GM12864 (cell line): ENCODE measurements around the gene COQ6.
"Not testable (repeated sequence)": the region's sequence is repeated elsewhere in the genome, so short reads cannot be mapped to it uniquely, and the experiment has no call there.

Experiments
- DNase-seq: peaks from one replicate; pipeline ENCODE4 v3.0.0-alpha.2; 2011; ENCODE audit warnings: low read depth
- H3K4me3 ChIP-seq: 2 replicates; pipeline ENCODE4 v1.5.1; 2011; ENCODE audit warnings: mild to moderate bottlenecking, low read depth, low read length, control low read depth
- TF ChIP-seq, protein P1 (sequence below): IDR thresholded peaks from 2 replicates; pipeline ENCODE4 v1.5.1; 2011; ENCODE audit warnings: low read depth, mild to moderate bottlenecking, moderate library complexity, low read length, control low read depth, inconsistent platforms; ENCODE audit errors: missing control alignments

Gene COQ6

DNA sequence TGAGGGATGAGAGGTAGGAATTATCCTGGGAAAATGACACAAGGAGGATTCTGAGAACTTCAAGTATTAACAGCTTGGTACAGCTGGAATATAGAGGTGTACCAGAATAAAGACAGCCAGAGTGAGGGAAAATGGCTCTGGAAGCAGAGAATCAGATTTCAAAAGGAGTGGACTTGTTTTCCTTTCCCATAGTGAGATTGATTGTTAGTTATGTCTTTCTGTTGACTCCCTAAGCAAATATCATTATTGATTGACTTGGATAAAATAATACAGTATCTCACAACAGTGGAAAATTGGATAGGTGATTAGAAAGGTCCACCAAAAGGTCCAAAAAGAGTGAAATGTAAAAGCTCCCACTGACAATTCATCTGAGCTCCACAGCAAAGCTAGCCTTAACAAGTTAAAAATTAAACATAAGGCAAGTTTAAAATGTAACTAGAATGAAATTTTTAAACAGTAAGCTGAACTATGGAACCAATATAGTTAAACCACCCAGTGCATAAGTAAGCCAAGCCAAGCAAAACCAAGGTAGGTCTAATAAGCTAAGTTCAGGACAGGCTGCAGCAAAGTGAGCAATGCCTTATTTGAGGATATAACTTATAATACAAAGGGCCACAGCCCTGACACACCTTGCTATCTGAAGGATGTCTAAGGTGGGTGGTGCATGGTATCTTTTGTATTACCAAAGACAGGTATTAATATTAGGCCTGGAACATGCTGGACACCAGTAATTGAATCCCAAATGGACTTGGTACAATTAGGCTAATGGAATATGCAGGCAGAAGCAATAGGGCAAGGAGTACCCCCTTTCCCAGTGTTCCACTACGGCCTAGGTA is 47.2 kb downstream of the COQ6 start:
- TF ChIP-seq, protein P1, sequence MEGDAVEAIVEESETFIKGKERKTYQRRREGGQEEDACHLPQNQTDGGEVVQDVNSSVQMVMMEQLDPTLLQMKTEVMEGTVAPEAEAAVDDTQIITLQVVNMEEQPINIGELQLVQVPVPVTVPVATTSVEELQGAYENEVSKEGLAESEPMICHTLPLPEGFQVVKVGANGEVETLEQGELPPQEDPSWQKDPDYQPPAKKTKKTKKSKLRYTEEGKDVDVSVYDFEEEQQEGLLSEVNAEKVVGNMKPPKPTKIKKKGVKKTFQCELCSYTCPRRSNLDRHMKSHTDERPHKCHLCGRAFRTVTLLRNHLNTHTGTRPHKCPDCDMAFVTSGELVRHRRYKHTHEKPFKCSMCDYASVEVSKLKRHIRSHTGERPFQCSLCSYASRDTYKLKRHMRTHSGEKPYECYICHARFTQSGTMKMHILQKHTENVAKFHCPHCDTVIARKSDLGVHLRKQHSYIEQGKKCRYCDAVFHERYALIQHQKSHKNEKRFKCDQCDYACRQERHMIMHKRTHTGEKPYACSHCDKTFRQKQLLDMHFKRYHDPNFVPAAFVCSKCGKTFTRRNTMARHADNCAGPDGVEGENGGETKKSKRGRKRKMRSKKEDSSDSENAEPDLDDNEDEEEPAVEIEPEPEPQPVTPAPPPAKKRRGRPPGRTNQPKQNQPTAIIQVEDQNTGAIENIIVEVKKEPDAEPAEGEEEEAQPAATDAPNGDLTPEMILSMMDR: no peak
- H3K4me3 ChIP-seq: no peak overlapping the region
- DNase-seq: no peak

GRCh38 chr14:73997944-73998447 is 47.9 kb downstream of the COQ6 start:
- TF ChIP-seq, protein P1: no peak
- DNase-seq: no peak
- no peak overlapping the region for H3K4me3 ChIP-seq

GRCh38 chr14:73998726-73999125 is 48.6 kb downstream of the COQ6 start:
- TF ChIP-seq, protein P1: no peak
- DNase-seq: no peak
- no peak overlapping the region for H3K4me3 ChIP-seq

DNA sequence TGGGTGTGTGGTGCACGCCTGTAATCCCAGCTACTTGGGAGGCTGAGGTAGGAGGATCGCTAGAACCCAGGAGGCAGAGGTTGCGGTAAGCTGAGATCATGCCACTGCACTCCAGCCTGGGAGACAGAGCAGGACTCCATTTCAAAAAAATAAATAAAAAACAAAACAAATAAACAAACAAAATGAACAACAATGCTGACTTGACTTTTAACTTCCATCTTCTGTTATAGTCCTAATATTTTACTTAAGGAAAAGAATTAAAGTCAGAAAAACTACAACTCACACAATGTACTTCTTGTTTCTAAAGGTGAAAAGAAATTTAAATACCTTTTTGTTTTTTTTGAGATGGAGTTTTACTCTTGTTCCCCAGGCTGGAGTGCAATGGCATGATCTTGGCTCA is 55.6 kb downstream of the COQ6 start:
- not testable (repeated sequence) for H3K4me3 ChIP-seq

DNA sequence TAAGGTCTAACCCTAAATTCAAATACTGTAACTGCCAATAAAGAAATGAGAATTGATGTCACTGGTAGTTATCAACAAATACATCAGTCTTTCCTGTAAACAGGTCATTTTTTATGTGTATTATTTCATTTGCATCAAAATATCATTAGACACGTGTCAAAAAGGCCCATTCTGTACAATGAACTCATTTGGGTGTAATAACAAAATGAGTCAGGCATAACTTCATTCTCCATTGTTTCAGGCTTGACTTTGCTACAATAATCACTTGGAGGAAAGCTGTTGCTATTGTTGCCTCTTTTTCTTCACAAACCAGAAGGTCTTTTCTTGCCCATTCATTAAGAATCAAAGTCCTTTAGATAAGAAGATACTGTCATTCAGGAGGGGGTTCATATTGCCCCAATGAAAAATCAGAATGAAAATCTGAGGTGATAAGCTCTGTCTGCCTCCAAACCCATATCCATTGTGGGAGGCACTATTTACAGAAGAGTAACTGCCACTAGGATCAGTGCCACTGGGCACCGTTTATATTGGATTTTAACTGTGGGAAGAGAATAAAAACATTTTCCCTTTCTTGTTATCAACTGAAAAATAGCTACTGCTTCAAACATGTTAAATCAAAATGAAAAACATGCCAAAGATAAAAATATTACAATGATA is 58.9 kb downstream of the COQ6 start:
- H3K4me3 ChIP-seq: no peak overlapping the region
- DNase-seq: no peak
- TF ChIP-seq, protein P1: no peak

More for the DNA sequence above, 55.6 kb downstream of the COQ6 start:
- DNase-seq: not testable (repeated sequence)
